K562 (cell line): ENCODE measurements around the gene PID1. TPM values are rescaled to one million over a fixed set of nuclear protein-coding genes. Genes with fewer than 3 reads are reported as not detected.

Source experiments
- ATAC-seq: fragments of 200-7000 bp; cut with Tn5 transposase; 3 replicates; pipeline ENCODE4 v1.9.1; 2020; ENCODE audit warnings: moderate library complexity
- BruUV-seq: library from RNA; stranded (reverse); fragments of 400-500 nt; replicated peaks from 2 replicates; lab custom pipeline; 2021; lab: Mats Ljungman, UMichigan
- CTCF ChIA-PET: fragments of 300-600 bp; formaldehyde crosslinking; extraction: SDS; loops from one replicate; lab custom pipeline; 2021; ENCODE audit warnings: low intra/inter-chr PET ratio; lab: Yijun Ruan, JAX
- POLR2A ChIA-PET: fragments of 300-600, 350-650 bp; sonication (Branson Sonifier 250); formaldehyde crosslinking; extraction: SDS; loops from one replicate; lab custom pipeline; 2021; ENCODE audit warnings: antibody characterized with exemption, inconsistent platforms; lab: Yijun Ruan, JAX
- DNase-seq, 4 experiments: peaks; one replicate each; pipeline versions ENCODE4 v3.0.0 to v3.0.0-alpha.2; 2011 to 2018; ENCODE audit warnings: low spot score in 3 of 4, mixed read lengths in 3 of 4; ENCODE audit errors: extremely low read depth in 1 of 4
- FAIRE-seq: peaks from 2 replicates; lab custom pipeline; 2011; peaks lifted over from hg19 to GRCh38; lab: Jason Lieb, UNC
- H2AFZ ChIP-seq: 2 replicates; pipeline ENCODE4 v1.6.0; 2011; ENCODE audit warnings: low read depth, low read length, control low read depth, inconsistent platforms
- H3K27ac ChIP-seq: fragments of 200-600 bp; 3 replicates; pipeline ENCODE4 v1.8.0; 2011; ENCODE audit warnings: low read depth, mild to moderate bottlenecking, control low read depth, inconsistent platforms, low read length, moderate library complexity, mixed read lengths; ENCODE audit errors: extremely low read depth
- H3K27me3 ChIP-seq, 2 experiments: fragments of 300-600 bp in 1 of 2; 2 replicates in 1 of 2; 3 replicates in 1 of 2; pipeline versions ENCODE4 v1.6.0 to v1.8.0; 2011; ENCODE audit warnings: inconsistent platforms in 2 of 2, low read length in 2 of 2, mild to moderate bottlenecking in 1 of 2, mixed read lengths in 1 of 2, moderate library complexity in 1 of 2; ENCODE audit not compliant: control insufficient read depth in 2 of 2, insufficient read depth in 2 of 2
- H3K36me3 ChIP-seq: fragments of 300-600 bp; 3 replicates; pipeline ENCODE4 v1.8.0; 2011; ENCODE audit warnings: mild to moderate bottlenecking, low read length, inconsistent platforms; ENCODE audit not compliant: control insufficient read depth, insufficient read depth
- H3K4me1 ChIP-seq, 2 experiments: fragments of 200-600 bp in 1 of 2; replicated peaks in 1 of 2; 2 replicates in 1 of 2; 3 replicates in 1 of 2; pipeline versions ENCODE4 v1.5.1 to v1.8.0; 2011; ENCODE audit warnings: inconsistent platforms in 2 of 2, low read length in 2 of 2, mild to moderate bottlenecking in 1 of 2, mixed read lengths in 1 of 2, moderate library complexity in 1 of 2; ENCODE audit not compliant: control insufficient read depth in 2 of 2, insufficient read depth in 2 of 2
- H3K4me2 ChIP-seq: 2 replicates; pipeline ENCODE4 v1.6.1; 2011; ENCODE audit warnings: low read length, control low read depth, inconsistent platforms, mixed read lengths; ENCODE audit not compliant: insufficient read depth
- H3K4me3 ChIP-seq: fragments of 200-600 bp; sonication (generic), shearing (Covaris generic); 2 replicates; pipeline ENCODE4 v1.5.1; 2016; ENCODE audit warnings: control low read depth, inconsistent platforms
- H3K79me2 ChIP-seq: fragments of 200-600 bp; 3 replicates; pipeline ENCODE4 v1.8.0; 2011; ENCODE audit warnings: low read length, inconsistent platforms; ENCODE audit not compliant: control insufficient read depth, insufficient read depth
- H3K9ac ChIP-seq, 2 experiments: 2 replicates each; pipeline versions ENCODE4 v1.6.0 to v1.6.1; 2011; ENCODE audit warnings: low read depth in 2 of 2, low read length in 2 of 2, control low read depth in 1 of 2, inconsistent platforms in 1 of 2, mild to moderate bottlenecking in 1 of 2, mixed read lengths in 1 of 2; ENCODE audit not compliant: insufficient read depth in 1 of 2
- H3K9me1 ChIP-seq: one replicate; pipeline ENCODE4 v1.6.0; 2011; ENCODE audit warnings: inconsistent platforms, mild to moderate bottlenecking, low read length, moderate library complexity; ENCODE audit not compliant: control insufficient read depth, insufficient read depth
- H3K9me3 ChIP-seq: replicated peaks from 2 replicates; pipeline ENCODE4 v1.5.1; 2011; ENCODE audit warnings: low read depth, low read length, inconsistent platforms; ENCODE audit not compliant: control insufficient read depth, insufficient read depth
- H4K20me1 ChIP-seq: replicated peaks from 2 replicates; pipeline ENCODE4 v1.6.1; 2011; ENCODE audit warnings: low read length, inconsistent platforms, mixed read lengths; ENCODE audit not compliant: control insufficient read depth, insufficient read depth
- BACH1 ChIP-seq: fragments of 200-800 bp; sonication (Bioruptor generic); IDR thresholded peaks from 2 replicates; pipeline ENCODE4 v1.6.1; 2016; ENCODE audit warnings: missing genetic modification characterization, missing compliant biosample characterization
- HMG20B ChIP-seq: fragments of 250-450 bp; sonication (Bioruptor Pico); IDR thresholded peaks from 2 replicates; pipeline ENCODE4 v1.5.0; 2021; ENCODE audit warnings: mild to moderate bottlenecking
- IRF1 ChIP-seq: sonication (generic); formaldehyde crosslinking; IDR thresholded peaks from 2 replicates; pipeline ENCODE4 v1.8.0; 2022; ENCODE audit warnings: missing genetic modification reagents, mild to moderate bottlenecking, borderline replicate concordance
- MCM3 ChIP-seq: fragments of 450-650 bp; IDR thresholded peaks from 2 replicates; pipeline ENCODE4 v1.6.1; 2016
- NR3C1 ChIP-seq: sonication (generic); formaldehyde crosslinking; IDR thresholded peaks from 2 replicates; pipeline ENCODE4 v1.8.1; 2022; ENCODE audit warnings: missing genetic modification reagents
- POLR3A ChIP-seq: IDR thresholded peaks from 2 replicates; pipeline ENCODE4 v1.6.1; 2011; ENCODE audit warnings: borderline replicate concordance, mild to moderate bottlenecking, moderate library complexity; ENCODE audit not compliant: insufficient read length, insufficient read depth; ENCODE audit errors: extremely low read depth
- PYGO2 ChIP-seq: fragments of 450-650 bp; IDR thresholded peaks from 2 replicates; pipeline ENCODE4 v1.6.1; 2016; ENCODE audit warnings: mild to moderate bottlenecking, missing genetic modification characterization, moderate library complexity, missing compliant biosample characterization
- RBFOX2 ChIP-seq: fragments of 200-400 bp; formaldehyde crosslinking; IDR thresholded peaks from 2 replicates; pipeline ENCODE4 v1.6.1; 2017; ENCODE audit warnings: low read depth, mild to moderate bottlenecking, low read length, moderate library complexity
- RBM39 ChIP-seq: fragments of 200-400 bp; formaldehyde crosslinking; optimal IDR thresholded peaks from 2 replicates; pipeline ENCODE3; 2018; ENCODE audit warnings: low read depth, low read length
- SUPT5H ChIP-seq: fragments of 450-650 bp; IDR thresholded peaks from 2 replicates; pipeline ENCODE4 v1.6.1; 2016
- TGIF2 ChIP-seq: sonication (generic); formaldehyde crosslinking; IDR thresholded peaks from 2 replicates; pipeline ENCODE4 v1.8.1; 2022; ENCODE audit warnings: mild to moderate bottlenecking, missing genetic modification reagents, moderate library complexity
- ZNF280B ChIP-seq: fragments of 250-450 bp; sonication (Bioruptor Pico); IDR thresholded peaks from 2 replicates; pipeline ENCODE4 v1.5.1; 2021; ENCODE audit warnings: mild to moderate bottlenecking
- WGBS: fragments of 100-300 bp; shearing (Covaris generic); methylation state at CpG from one replicate; pipeline ENCODE4 v1.1.6; 2016; ENCODE audit warnings: low coverage, mixed read lengths; ENCODE audit not compliant: insufficient coverage; ENCODE audit errors: missing lambda C conversion rate; 5-methylcytosine and 5-hydroxymethylcytosine counted together
- in situ Hi-C: fragments of 300-500 bp; cut with MboI; formaldehyde crosslinking; loops from 4 replicates; pipeline ENCODE4 v1.15.0; 2018; ENCODE audit warnings: inconsistent platforms, mixed read lengths
- intact Hi-C: fragments of 100-400 bp; cut with micrococcal nuclease; formaldehyde crosslinking; loops from 2 replicates; pipeline ENCODE4 v1.14.2; 2022
- polyA plus RNA-seq, 8 experiments: library from polyadenylated mRNA; depleted of rRNA in 4 of 8; stranded (reverse) in 5 of 8; unstranded in 3 of 8; fragments of >200 nt; fragmentation: Nextera tagmentation in 2 of 8; fragmentation: Illumina TruSeq in 1 of 8; extraction: Ambion mirVana in 2 of 8; extraction: Trizol in 1 of 8; gene quantifications; 2 replicates each; pipeline versions ENCODE4 v1.2.1 to v1.2.3, GENCODE V29; 2011 to 2014; ENCODE audit warnings: inconsistent platforms in 1 of 8, missing spikeins in 1 of 8
- total RNA-seq, 7 experiments: library from RNA; depleted of rRNA in 6 of 7; stranded (reverse); fragments of >200 nt in 6 of 7; fragmentation: Illumina TruSeq in 2 of 7; extraction: Trizol in 2 of 7; gene quantifications; 2 replicates each; pipeline versions ENCODE4 v1.2.1 to v1.2.3, GENCODE V29; 2011 to 2021; ENCODE audit warnings: low replicate concordance in 1 of 7
- TF ChIP-seq, protein P1 (sequence below), 2 experiments: fragments of 450-650 bp; IDR thresholded peaks; 2 replicates each; pipeline ENCODE4 v1.6.1; 2016; ENCODE audit warnings: mild to moderate bottlenecking in 2 of 2, borderline replicate concordance in 1 of 2, low read depth in 1 of 2, moderate library complexity in 1 of 2

Gene PID1
- total and polyA plus RNA-seq, 9 of the 15 experiments (the other 6 are each of a cell fraction or from before 2014, with no cell fraction given): not detected

- Histone ChIP-seq H3K9me3 (no peaks in the 10 kb centered on the region), H3K9me1 (no peaks in the 10 kb centered on the region)
- 2% methylated on average over 7 of the region's 7 CpGs for WGBS
- TF ChIP-seq TGIF2 (CRISPR knock-in tag): no peak
- TF ChIP-seq BACH1: no peak
- TF ChIP-seq POLR3A: no peak
- TF ChIP-seq NR3C1: no peak
- TF ChIP-seq MCM3: no peak
- no peak for TF ChIP-seq RBM39
- no peak for TF ChIP-seq RBFOX2
- no peak for TF ChIP-seq IRF1 (CRISPR knock-in tag)
- TF ChIP-seq, protein P1, sequence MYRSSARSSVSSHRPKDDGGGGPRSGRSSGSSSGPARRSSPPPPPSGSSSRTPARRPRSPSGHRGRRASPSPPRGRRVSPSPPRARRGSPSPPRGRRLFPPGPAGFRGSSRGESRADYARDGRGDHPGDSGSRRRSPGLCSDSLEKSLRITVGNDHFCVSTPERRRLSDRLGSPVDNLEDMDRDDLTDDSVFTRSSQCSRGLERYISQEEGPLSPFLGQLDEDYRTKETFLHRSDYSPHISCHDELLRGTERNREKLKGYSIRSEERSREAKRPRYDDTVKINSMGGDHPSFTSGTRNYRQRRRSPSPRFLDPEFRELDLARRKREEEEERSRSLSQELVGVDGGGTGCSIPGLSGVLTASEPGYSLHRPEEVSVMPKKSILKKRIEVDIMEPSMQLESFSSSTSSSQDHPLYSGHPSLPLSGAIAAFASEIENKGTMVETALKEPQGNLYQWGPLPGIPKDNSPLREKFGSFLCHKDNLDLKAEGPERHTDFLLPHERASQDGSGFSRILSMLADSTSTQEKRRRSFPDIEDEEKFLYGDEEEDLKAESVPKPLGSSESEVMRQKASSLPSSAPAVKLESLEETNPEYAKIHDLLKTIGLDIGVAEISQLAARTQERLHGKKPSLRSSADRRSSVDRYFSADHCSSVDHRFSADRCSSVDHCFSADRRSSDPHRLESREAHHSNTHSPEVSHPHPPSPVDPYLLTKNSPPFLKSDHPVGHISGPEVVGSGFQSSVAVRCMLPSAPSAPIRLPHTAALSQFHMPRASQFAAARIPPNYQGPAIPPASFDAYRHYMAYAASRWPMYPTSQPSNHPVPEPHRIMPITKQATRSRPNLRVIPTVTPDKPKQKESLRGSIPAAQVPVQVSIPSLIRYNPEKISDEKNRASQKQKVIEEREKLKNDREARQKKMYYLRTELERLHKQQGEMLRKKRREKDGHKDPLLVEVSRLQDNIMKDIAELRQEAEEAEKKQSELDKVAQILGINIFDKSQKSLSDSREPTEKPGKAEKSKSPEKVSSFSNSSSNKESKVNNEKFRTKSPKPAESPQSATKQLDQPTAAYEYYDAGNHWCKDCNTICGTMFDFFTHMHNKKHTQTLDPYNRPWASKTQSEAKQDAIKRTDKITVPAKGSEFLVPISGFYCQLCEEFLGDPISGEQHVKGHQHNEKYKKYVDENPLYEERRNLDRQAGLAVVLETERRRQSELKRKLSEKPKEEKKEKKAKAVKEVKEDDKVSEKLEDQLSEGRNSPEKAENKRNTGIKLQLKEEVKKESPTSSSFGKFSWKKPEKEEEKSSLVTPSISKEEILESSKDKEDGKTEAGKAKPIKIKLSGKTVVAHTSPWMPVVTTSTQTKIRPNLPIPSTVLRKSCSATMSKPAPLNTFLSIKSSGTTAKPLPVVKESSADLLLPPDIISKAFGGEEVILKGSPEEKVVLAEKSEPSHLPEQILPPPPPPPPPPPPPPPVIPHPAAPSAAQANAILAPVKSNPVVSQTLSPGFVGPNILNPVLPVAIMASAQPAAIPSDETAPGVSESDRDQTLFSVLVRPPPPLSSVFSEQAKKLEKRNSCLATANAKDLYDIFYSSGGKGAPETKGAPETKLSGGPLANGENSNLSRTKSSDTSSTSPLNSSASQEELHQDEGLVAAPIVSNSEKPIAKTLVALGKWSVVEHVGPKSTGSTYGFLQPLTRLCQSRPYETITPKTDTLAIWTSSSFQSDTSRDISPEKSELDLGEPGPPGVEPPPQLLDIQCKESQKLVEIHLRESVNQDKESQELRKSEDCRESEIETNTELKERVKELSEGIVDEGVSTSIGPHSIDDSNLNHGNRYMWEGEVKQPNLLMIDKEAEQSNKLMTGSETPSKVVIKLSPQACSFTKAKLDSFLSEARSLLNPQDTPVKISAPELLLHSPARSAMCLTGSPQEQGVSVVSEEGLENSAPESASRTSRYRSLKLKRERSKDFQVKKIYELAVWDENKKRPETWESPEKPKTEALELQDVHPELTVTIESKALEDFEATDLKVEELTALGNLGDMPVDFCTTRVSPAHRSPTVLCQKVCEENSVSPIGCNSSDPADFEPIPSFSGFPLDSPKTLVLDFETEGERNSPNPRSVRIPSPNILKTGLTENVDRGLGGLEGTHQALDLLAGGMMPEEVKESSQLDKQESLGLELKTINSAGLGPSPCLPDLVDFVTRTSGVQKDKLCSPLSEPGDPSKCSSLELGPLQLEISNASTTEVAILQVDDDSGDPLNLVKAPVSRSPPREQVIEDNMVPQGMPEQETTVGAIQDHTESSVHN (IDR thresholded peaks at IDR 0.05; ENCODE audit: borderline replicate concordance in 1 of 2, low read depth in 1 of 2): no peak
- TF ChIP-seq HMG20B (CRISPR knock-in tag): no peak
- no peak for TF ChIP-seq PYGO2 (tag)
- TF ChIP-seq SUPT5H: no peak
- no peak for TF ChIP-seq ZNF280B (CRISPR knock-in tag)
Observed at GRCh38 chr2:229104974-229105387, 166.1 kb downstream of the PID1 start.

More at GRCh38 chr2:229104974-229105387, 166.1 kb downstream of the PID1 start:
- no peaks in the 10 kb centered on the region for H3K27me3 ChIP-seq
- intact Hi-C loops: no loop called here
- H3K79me2 ChIP-seq: no peaks in the 10 kb centered on the region
- H4K20me1 ChIP-seq: no peaks in the 10 kb centered on the region
- no peak overlapping the region for H2AFZ ChIP-seq
- no peaks in the 10 kb centered on the region for H3K4me1 ChIP-seq
- no peak overlapping the region for H3K4me2 ChIP-seq
- H3K9ac ChIP-seq: no peak overlapping the region
- POLR2A ChIA-PET: no interaction called here
- DNase-seq (no peak), ATAC-seq (no peak), FAIRE-seq (no peak)
- CTCF ChIA-PET: no interaction called here
- no TSS peak for BruUV-seq
- in situ Hi-C loops: no loop called here
- no peak overlapping the region for H3K4me3 ChIP-seq
- H3K36me3 ChIP-seq: no peaks in the 10 kb centered on the region
- no peak overlapping the region for H3K27ac ChIP-seq
